CD4-positive, alpha-beta T cell treated with Interleukin-2 at 100 ng/mL for 4 hours (primary cell): ENCODE results near the gene PDE11A.

Experiments used
- DNase-seq: peaks from one replicate; pipeline ENCODE4 v3.0.0-alpha.2; 2020; ENCODE audit warnings: low spot score

The PDE11A gene

DNA sequence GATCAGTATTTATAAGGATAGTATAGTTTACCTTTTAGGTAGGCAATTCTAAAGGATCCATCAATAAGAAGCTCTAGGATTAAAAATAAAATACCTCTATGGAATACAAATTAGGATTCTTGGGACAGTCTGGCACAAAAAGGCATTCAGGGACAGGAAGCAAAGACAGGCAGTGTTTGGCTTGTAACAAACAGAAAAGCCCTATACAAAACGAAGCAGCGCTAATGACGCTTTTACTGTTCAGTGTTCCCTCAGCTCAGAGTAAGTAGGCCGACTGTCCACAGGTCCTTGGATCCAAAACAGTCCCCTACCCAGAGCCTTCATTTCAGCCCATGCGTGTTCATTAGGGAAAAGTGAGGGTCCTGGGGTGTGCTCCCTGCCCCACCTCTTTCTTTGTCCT, 443.7 kb downstream of the PDE11A start:
- no peak for DNase-seq

DNA sequence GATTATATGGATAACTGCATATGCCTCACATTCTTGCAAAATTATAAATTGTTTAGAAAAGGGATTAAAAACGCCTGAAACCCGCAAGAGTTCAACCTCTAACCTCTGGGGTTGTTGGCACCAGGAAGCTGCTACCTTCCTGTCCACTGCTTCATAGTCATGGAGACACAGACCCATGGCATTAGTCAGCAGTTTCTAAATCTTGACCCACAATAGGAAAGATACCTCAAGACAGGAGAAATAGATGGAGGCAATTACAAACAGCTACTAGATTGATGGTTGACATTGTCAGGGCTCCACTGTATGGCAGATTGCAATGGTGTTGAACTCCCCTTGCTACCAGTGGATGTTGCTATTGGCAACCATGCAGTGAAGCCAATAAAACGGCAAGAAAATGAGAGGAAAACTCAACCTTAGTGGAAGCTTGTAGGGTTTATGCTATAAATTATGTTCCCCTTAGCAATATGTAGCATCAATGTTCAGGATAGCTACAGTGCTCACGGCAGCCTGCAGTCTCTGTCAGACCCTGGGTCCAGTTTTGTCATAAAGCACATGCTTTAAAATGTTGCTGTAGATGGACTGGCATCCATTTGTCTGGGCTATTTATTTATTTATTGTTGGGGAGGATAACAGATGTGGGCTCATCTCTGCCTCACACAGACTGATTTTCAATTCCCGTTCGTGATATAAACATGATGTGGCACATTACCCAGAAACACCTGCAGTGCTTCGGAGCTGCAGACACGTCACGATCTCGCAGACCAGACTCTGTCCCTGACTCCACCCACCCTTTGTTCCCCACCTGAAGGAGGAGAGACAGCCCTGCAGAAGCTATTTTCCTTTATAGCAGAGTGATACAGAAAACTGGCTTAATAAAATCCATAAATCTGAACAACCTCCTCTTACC, 446.6 kb downstream of the PDE11A start:
- DNase-seq = no peak

DNA sequence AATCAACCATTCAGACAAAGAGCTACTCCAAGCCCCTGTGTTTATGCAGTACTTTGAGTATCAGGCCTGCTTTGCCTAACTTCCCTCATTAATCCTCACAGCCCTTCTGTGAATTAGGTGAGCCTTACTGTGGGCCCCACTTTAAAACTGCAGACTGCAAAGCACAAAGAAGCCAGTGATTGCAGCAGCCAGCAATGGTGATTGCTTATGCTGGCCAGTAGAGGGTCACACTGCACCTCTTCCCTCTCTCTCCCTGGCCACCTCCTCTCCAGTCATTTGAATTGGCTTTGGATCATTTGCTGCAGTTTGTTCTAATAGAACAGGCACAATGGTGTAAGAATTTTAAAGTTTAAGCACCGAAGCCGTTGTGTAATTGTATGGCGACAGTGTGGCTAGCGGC, 450.1 kb downstream of the PDE11A start:
- no peak for DNase-seq

DNA sequence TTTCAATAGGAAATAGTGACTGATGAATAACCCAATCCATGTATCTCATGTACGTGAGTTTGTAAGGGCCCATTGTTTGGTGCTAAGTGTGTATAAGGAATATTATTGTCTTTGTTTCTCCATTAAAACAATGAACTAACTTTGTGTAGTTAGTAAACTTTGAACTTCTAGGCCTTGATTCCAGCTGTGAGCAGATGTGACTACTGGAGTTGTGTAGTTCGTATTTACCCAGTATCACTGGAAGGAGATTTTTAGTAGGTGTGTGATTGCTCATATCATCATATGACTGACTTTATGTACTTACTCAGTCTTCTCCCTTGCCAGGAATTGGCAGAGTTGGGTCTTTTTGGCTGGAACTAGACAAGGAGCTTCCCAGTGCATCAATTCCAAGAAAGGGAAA, 452.6 kb downstream of the PDE11A start:
- no peak for DNase-seq

DNA sequence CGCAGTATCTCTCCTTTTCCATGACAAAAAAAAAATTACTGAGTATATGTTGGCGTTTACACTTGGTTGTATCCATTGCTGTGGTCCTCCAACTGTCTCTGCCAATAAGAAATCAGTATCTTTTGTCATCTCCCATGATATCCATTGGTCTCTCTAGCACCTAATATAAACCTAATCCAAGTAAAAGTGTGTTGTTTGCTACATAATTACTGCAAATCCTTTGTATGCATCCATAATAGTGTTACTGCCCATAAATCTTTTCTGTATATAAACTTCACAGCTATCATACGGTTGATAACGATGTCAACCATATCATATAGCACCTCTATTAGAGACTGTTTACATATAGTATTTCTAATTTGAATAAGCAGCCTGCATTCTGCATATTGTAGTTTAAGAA, 453.1 kb downstream of the PDE11A start:
- no peak for DNase-seq

DNA sequence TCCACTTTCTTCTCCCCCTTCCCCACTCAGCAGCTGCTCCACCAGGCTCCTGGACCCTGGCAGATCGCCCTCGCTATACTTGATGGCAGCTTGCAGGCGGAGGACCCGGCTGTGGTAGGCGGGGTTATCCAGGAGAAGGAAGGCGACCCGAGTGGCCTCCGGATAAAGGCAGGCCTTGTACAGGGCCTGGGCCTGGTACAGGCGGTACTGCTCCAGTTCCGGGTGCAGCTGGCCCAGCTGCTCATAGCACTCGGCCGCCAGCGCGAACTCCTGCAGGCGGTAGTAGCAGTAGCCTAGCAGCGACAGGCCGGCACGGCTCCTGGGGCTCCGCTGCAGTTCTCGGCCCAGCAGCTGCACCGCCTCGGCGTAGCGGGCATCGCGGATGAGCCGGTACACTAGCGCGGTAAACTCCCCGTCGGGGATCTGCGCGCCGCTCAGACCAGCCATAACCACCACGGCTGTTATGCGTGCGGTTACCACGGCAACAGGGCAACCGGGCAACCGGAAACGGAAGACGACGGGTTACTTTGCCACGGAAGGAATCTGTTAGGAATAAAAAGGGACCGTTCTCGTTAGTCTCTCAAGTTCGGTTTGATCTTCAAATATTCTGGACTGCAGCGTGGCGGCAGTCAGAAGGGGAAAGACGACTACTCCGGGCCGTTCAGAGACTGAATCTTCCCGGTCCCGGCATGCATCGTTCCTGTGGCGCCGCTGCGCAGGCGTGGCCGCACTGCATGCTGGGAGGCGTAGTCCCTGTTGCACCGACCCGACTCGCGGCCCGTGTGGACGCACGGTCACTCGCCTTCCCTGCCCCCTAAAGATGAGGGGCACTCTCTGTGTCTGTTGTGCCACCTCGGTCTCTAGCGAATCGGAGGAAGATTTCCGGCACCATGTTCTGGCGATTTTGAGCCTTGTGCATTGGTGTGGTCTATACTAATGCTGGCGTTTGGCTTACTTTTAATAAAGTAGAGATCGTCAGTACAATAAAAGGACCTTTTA, 454.0 kb downstream of the PDE11A start:
- peak; percentile 92 for DNase-seq

DNA sequence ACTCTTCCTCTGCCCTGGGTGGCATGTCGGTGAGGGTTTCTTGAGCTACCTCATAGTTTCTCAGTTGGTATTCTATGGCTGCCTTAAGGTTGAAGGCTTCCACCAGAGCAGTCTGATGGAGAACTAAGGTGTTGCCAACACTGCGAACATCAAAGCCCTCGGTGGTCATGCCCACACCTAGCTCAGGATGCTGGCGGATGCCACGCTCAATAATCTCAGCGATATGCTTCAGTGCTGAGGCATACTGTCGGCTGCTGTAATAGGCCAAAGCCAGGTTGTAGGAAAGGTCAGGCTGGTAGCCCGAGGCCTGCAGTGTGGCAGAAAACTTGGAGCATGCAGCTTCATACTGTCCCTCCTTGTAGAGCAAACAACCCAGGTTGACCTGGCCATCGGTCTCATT, 454.7 kb downstream of the PDE11A start:
- DNase-seq = no peak

DNA sequence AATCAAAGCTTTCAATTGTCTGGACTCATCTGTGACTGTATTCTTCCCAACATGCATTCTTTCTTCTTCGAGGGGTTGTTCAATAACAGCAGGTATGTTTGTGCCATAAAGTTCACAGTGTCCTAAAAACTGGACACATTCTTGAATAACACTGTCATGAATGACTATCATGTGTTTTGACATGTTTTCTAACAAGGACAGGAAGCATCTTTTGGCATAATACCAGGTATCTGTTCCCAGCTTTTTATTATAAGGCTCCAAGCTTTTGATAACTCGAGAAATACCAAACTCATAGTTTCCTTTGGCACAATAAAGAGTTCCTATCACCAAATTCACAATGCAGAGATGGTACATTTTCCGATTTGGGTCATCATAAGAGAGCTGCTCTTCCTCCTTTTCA, 455.8 kb downstream of the PDE11A start:
- DNase-seq = no peak

DNA sequence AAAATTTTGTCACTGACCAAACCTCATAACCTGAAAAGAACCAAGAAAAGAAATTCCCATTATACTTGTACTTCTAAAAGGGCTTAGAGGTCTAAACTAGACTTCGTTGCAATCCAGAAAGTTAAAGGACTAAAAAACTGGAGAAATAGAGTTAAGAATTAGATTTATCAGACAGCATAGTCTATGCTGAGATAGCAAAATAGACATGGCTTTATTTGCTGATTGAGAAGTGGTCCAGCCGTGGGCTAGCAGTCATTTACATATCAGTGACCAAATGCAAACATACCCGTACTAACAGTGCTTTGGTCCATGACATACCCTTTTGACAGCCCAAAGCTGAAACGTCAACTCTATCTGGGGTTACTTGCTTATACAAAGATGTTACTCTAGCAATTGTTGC, 456.5 kb downstream of the PDE11A start:
- DNase-seq = no peak

DNA sequence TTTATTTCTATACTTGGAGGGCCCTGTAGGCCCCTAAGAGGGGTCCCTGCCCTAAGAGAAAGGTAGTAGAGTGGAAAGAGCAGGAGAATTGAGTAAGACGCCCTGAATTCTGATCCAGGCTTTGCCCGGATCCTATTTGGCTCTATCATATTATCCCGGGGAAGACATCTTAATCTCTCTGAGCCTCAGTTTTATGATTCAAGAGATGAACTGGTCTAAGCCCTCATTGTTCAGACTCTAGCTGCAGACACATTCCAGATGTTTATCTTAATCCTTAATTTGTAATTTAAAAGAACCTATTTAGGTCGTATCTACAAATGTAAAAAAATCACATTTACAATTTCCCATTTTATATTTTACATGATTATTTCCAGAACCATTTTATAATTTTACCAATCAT, 459.9 kb downstream of the PDE11A start:
- DNase-seq = no peak

DNA sequence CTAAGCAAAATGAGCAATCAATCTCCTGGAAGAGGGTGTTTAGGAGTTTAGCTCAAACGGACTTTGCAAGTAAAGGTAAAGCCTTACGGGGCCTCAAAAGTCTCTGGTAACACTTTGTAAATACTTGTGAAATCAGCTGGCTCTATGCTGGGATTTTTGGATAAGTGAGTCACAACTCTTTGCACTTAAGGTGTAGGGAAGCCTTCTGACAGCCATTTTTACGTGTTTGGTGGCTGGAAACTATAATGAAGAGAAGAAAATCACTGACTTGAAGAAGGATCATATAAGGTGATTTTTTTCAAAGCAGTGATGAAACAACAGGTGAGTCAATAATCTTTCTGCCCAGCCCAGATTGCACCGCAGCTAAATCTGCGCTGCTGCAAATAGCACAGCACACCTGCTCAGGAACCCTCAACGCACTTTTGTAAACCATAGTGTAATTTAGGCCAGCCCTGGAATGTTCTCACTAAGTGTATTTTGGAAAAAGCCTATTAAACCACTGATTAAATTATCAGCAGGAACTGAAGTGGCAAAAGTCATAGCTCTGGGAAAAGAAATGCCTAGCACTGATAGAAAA, 461.2 kb downstream of the PDE11A start:
- no peak for DNase-seq

DNA sequence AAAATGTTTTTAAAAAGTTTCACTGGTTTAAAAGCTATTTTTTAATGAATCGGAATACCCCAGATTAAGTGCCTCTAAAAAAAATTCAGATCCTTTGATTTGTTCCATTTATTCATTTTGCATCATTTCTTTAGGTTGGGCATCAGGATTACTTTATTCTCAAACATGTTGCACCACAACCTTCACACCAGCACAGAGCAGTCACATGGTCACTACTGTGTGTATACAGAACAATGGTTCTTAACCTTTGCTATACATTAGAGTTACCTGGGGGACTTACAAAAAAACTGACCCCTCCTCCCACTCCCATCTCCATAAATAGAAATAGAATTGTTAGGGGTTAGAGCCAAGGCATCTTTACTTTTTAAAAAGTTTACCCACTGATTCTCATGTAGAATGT, 461.8 kb downstream of the PDE11A start:
- no peak for DNase-seq

DNA sequence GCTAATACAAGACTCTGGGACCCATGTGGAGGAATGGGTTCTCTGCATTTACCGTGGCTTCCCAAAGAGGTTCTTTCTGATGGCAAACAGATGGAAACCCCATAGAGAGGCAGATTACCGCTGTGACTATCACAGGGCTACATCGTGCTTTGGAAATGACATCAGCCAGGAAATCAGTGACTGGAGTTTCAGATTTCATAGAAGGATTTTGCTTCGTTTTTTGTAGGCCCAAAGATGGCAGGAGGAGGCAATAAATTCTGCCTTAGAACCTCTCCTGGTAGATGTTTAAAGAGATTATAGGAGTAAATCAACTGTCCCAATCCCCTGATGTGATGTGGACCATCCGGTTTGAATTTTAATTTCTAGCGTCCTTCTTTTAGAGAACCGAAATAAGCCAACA, 465.9 kb downstream of the PDE11A start:
- no peak for DNase-seq

DNA sequence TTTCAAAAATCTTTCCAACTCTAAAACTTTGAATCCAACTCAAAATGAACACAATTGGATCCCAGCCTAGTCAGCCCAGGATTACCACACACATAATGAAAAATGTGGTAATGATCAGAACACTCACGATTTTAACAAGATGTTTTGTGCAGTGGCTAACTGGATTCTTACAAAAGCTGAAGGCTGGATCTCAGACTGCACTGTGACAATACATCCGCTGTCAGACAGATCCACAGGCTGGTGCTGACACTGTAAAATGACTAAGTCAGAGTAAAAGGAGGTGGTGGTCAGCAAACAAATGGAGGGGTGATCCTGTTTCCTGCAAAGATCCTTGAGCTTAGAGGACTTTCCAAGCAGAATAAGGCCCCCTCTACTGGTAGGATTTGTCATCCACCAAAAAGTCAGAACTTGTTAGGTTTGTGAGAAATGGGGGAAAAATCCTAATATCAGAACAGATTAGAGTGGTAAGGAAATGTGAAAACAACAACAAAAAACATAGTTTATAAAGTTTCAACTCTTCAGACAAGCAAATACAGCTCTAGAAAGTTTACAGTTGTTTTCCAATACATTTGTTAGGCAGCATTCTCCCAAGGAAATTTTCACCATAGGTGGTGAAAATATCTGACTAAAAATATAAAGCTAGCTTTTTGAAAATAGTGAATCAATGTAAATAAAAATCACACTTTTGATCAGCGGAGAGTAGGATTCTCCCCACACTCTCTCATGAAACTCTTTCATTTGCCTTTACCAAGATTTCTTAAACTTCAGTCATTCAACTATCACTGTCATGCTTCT, 468.1 kb downstream of the PDE11A start:
- peak; percentile 1 for DNase-seq

DNA sequence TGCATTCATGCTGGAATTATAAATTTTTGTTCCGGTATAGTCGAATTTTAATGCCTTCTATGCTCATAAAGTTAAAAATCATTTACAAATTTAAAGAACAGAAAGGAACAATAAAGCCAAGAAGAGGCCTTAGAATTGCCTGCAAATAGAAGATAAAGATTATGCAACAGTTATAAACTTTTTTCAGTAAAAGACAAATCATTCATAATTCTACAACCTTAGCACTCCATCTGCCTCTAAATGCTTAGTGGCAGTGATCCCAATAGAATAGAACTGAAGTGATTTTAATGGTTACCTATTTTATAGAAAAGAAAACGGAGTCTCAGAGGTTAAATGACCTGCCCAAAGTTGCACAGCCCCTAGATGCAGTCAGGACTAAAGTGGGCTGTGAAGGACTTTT, 468.8 kb downstream of the PDE11A start:
- DNase-seq = no peak

DNA sequence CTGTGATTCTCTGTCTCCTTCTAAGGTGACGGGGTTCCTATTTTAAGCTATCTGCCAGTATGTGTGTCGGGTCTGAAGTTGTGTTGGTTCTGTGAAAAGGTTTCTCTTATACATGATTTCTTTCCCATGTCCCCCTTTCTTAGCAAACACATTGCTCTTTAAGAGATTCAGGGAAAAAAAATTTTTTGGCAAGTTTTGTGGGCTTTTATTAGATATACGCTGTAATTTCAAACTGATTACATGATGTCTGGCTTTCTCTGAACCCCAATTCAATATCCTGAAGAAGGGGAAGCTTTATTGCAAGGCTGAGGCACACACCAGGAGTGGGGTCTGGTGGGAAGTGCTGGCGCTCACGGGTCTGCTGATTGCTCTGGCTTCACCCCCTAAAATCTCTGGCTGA, 469.4 kb downstream of the PDE11A start:
- DNase-seq = no peak

DNA sequence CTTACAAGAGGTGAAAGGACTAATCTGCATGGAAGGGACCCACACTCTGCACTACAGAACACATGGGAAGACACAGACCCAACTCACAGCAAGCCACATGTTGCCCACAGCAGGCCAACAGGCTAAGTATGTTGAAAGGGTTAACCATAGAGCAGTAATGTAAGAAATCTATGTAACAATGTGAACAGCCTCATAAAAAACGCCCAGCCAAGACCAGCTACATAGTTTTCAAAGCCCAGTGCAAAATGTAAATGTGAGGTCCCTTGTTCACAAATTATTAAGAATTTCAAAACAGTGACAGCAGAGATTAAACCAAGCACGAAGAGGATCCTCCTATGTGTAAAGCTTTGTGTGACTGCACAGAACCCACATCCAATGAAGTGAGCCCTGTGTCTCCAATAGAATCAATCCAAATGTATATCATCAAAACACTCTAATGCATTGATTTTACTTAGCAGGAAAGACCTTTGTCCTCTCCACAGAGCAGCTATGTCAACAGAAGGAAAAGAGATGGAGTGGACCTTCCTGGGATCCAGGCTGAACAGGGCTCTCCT, 469.9 kb downstream of the PDE11A start:
- DNase-seq = no peak

DNA sequence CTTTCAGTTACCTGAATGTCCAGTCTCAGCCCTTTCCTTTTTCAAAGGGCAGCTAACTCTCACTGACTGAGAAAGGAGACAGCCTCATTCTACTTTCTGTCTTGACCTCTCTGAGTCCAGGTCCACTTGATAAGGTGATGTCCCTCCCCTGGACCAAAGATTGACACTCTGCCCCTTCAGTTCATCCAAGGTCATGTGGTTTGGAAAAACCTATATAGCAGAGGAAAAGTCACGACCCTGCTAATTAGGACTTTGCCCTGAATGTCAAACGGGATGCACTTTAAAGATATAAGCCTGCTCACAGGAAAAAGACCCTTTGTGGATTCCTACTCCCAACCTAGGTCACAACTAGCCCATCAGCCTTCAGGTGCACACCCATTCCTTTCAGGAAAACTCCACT, 471.7 kb downstream of the PDE11A start:
- no peak for DNase-seq

DNA sequence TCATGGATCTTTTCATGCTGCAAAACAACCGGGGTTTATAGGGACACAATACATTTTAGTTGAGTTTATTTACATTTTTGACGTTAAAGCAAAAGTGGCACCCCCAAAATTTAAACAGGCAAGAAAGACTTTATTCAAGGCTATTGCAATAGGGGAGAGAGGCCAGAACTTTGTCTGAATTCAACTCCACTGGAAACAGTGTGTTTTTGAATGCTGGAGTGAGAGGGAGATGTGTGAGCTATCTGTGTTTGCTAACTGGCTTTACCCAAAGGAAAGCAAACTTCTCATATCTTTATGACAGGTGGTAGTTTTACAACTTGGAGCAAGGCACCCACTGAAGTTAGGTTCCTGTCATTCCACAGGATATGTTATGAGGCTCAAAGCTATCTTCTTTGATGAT, 472.6 kb downstream of the PDE11A start:
- no peak for DNase-seq

DNA sequence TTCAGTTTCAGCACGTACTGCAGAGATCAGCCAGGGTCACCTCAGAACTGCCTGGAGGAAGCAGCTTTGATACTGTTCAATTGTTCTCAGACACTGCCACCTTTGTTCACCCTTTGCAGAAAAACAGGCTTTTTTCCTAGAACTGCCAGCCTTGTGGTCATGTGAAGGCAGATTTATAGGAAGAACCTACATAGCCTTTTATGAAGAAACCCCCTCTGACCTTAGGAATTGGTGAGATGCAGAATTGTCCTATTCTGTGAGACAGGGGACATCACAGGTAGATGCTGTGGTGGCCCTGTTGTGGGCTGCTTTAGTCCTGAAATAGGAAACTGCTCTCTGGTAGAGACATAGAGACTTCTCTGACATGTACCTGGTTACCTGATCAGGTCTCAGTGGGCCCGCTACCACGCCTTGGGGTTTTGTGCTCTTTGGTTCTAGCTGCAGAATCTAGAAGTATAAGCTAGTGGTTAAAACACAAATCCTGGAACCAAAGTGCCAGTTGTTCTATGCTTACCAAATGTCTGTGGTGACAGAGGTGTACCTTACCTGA, 473.4 kb downstream of the PDE11A start:
- no peak for DNase-seq
